A549 (cell line): ENCODE data around the gene TBC1D14. TPM values are rescaled to one million over a fixed set of nuclear protein-coding genes. Genes with fewer than 3 reads are reported as not detected.

ENCODE experiments used
- ATAC-seq, 2 experiments: fragments of 200-7000 bp in 1 of 2; fragments of >200 bp in 1 of 2; cut with Nextera tagmentation in 1 of 2; cut with Tn5 transposase in 1 of 2; 3 replicates each; pipeline versions ENCODE4 v1.8.0 to v1.9.1; 2018 to 2020; ENCODE audit warnings: mild to moderate bottlenecking in 1 of 2, moderate library complexity in 1 of 2
- CTCF ChIA-PET: fragments of 300-600 bp; sonication (Branson Sonifier 250); formaldehyde crosslinking; extraction: SDS; loops from one replicate; lab custom pipeline; 2021; ENCODE audit warnings: antibody characterized with exemption, inconsistent platforms; lab: Yijun Ruan, JAX
- POLR2A ChIA-PET: fragments of 350-600 bp; formaldehyde crosslinking; extraction: SDS; loops from one replicate; lab custom pipeline; 2021; ENCODE audit warnings: antibody characterized with exemption, inconsistent platforms; lab: Yijun Ruan, JAX
- DNase-seq, 2 experiments: peaks; one replicate each; pipeline versions ENCODE4 v3.0.0 to v3.0.0-alpha.2; 2011 to 2016; ENCODE audit warnings: low read depth in 1 of 2, low spot score in 1 of 2
- FAIRE-seq: peaks from 2 replicates; lab custom pipeline; 2011; peaks lifted over from hg19 to GRCh38; lab: Jason Lieb, UNC
- H3K27ac ChIP-seq, 2 experiments: fragments of >200 bp; sonication (Bioruptor Twin); formaldehyde crosslinking; 3 replicates each; pipeline ENCODE4 v1.5.1; 2016 to 2017
- H3K4me1 ChIP-seq: fragments of >200 bp; sonication (Bioruptor Twin); formaldehyde crosslinking; 3 replicates; pipeline ENCODE4 v1.6.1; 2016
- H3K4me2 ChIP-seq: fragments of >200 bp; sonication (Bioruptor Twin); formaldehyde crosslinking; 3 replicates; pipeline ENCODE4 v1.6.1; 2016
- H3K4me3 ChIP-seq: fragments of >200 bp; sonication (Bioruptor Twin); formaldehyde crosslinking; 3 replicates; pipeline ENCODE4 v1.5.1; 2016
- H3K9me3 ChIP-seq: fragments of >200 bp; sonication (Bioruptor Twin); formaldehyde crosslinking; 3 replicates; pipeline ENCODE4 v1.6.1; 2016
- CBX8 ChIP-seq: fragments of 200-600 bp; sonication (generic); IDR thresholded peaks from 2 replicates; pipeline ENCODE4 v1.6.1; 2016
- EHF ChIP-seq: fragments of 250-450 bp; sonication (Bioruptor Pico); IDR thresholded peaks from 2 replicates; pipeline ENCODE4 v1.5.0; 2020; ENCODE audit warnings: mild to moderate bottlenecking
- ELK1 ChIP-seq: fragments of 150-350 bp; IDR thresholded peaks from 2 replicates; pipeline ENCODE4 v1.6.1; 2014; ENCODE audit warnings: low read depth, mild to moderate bottlenecking, low read length
- ESRRA ChIP-seq: fragments of 150-350 bp; IDR thresholded peaks from 2 replicates; pipeline ENCODE4 v1.6.1; 2014; ENCODE audit warnings: mild to moderate bottlenecking, low read length, borderline replicate concordance
- FOSB ChIP-seq: fragments of 250-450 bp; sonication (Bioruptor Pico); IDR thresholded peaks from 2 replicates; pipeline ENCODE4 v1.5.0; 2020; ENCODE audit warnings: mild to moderate bottlenecking, moderate library complexity
- GATA3 ChIP-seq: IDR thresholded peaks from 2 replicates; pipeline ENCODE4 v1.6.1; 2012; ENCODE audit warnings: borderline replicate concordance
- HOXB13 ChIP-seq: fragments of 250-450 bp; sonication (Bioruptor Pico); IDR thresholded peaks from 2 replicates; pipeline ENCODE4 v1.5.0; 2020; ENCODE audit warnings: low read depth, mild to moderate bottlenecking, moderate library complexity
- HOXB5 ChIP-seq: fragments of 250-450 bp; sonication (Bioruptor Pico); IDR thresholded peaks from 2 replicates; pipeline ENCODE4 v1.5.0; 2020; ENCODE audit warnings: mild to moderate bottlenecking, moderate library complexity
- KDM1A ChIP-seq: fragments of 200-600 bp; sonication (generic); IDR thresholded peaks from 2 replicates; pipeline ENCODE4 v1.6.1; 2016; ENCODE audit warnings: low read depth, mild to moderate bottlenecking
- MYC ChIP-seq: IDR thresholded peaks from 2 replicates; pipeline ENCODE4 v1.6.1; 2012; ENCODE audit warnings: mild to moderate bottlenecking, inconsistent platforms, low read length, improper control_type of control experiment, borderline replicate concordance
- NFE2L2 ChIP-seq: fragments of 150-350 bp; conservative IDR thresholded peaks from 2 replicates; pipeline ENCODE4 v1.6.1; 2014; ENCODE audit warnings: low read length
- POLR2A ChIP-seq: IDR thresholded peaks from 2 replicates; pipeline ENCODE4 v1.6.1; 2012; ENCODE audit warnings: mild to moderate bottlenecking, low read length
- POLR2AphosphoS2 ChIP-seq: conservative IDR thresholded peaks from 2 replicates; pipeline ENCODE4 v1.6.1; 2012; ENCODE audit warnings: low read length, improper control_type of control experiment, inconsistent platforms
- RNF2 ChIP-seq: fragments of 200-600 bp; sonication (generic); IDR thresholded peaks from 2 replicates; pipeline ENCODE4 v1.6.1; 2016; ENCODE audit warnings: low read depth, mild to moderate bottlenecking, antibody characterized with exemption, moderate library complexity, borderline replicate concordance
- SMC3 ChIP-seq: fragments of >200 bp; sonication (Bioruptor Twin); formaldehyde crosslinking; IDR thresholded peaks from 3 replicates; pipeline ENCODE4 v1.6.1; 2018; ENCODE audit warnings: inconsistent platforms
- whole genome bisulfite sequencing: methylation state at CpG from one replicate; pipeline ENCODE4 v1.1.6; 2017; ENCODE audit errors: missing lambda C conversion rate; 5-methylcytosine and 5-hydroxymethylcytosine counted together
- polyA plus RNA-seq, 4 experiments: library from polyadenylated mRNA; depleted of rRNA in 3 of 4; stranded (reverse); fragments of >200 nt; fragmentation: RNase III in 1 of 4; extraction: RNeasy Plus Mini Kit Qiagen cat#74134 plus additional on column Dnase treatment in 1 of 4; gene quantifications; 2 replicates in 3 of 4; 3 replicates in 1 of 4; pipeline ENCODE4 v1.2.3, GENCODE V29; 2011 to 2017
- TF ChIP-seq, protein P1 (sequence below): fragments of >200 bp; sonication (Bioruptor Twin); formaldehyde crosslinking; IDR thresholded peaks from 3 replicates; pipeline ENCODE4 v1.5.1; 2016
- TF ChIP-seq, protein P2 (sequence below): fragments of 200-600 bp; sonication (generic); IDR thresholded peaks from 2 replicates; pipeline ENCODE4 v1.6.1; 2016; ENCODE audit warnings: antibody characterized with exemption, mild to moderate bottlenecking, moderate library complexity
- TF ChIP-seq, protein P3 (sequence below): IDR thresholded peaks from 2 replicates; pipeline ENCODE4 v1.6.1; 2012

Gene TBC1D14
- polyA plus RNA-seq, 2 of the 4 experiments (the other 2 are of a cell fraction): 30.2 to 39.0 TPM

GRCh38 chr4:6969826-6970800 lies 60.5 kb downstream of the TBC1D14 start:
- Histone ChIP-seq H3K27ac (no peak overlapping the region), H3K4me2 (no peak overlapping the region)
- no peak for ATAC-seq
- 92% methylated on average over 16 of the region's 18 CpGs for WGBS
- no peak for DNase-seq
- no peak for FAIRE-seq
- TF ChIP-seq, protein P1, sequence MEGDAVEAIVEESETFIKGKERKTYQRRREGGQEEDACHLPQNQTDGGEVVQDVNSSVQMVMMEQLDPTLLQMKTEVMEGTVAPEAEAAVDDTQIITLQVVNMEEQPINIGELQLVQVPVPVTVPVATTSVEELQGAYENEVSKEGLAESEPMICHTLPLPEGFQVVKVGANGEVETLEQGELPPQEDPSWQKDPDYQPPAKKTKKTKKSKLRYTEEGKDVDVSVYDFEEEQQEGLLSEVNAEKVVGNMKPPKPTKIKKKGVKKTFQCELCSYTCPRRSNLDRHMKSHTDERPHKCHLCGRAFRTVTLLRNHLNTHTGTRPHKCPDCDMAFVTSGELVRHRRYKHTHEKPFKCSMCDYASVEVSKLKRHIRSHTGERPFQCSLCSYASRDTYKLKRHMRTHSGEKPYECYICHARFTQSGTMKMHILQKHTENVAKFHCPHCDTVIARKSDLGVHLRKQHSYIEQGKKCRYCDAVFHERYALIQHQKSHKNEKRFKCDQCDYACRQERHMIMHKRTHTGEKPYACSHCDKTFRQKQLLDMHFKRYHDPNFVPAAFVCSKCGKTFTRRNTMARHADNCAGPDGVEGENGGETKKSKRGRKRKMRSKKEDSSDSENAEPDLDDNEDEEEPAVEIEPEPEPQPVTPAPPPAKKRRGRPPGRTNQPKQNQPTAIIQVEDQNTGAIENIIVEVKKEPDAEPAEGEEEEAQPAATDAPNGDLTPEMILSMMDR: no peak
- TF ChIP-seq, protein P2, sequence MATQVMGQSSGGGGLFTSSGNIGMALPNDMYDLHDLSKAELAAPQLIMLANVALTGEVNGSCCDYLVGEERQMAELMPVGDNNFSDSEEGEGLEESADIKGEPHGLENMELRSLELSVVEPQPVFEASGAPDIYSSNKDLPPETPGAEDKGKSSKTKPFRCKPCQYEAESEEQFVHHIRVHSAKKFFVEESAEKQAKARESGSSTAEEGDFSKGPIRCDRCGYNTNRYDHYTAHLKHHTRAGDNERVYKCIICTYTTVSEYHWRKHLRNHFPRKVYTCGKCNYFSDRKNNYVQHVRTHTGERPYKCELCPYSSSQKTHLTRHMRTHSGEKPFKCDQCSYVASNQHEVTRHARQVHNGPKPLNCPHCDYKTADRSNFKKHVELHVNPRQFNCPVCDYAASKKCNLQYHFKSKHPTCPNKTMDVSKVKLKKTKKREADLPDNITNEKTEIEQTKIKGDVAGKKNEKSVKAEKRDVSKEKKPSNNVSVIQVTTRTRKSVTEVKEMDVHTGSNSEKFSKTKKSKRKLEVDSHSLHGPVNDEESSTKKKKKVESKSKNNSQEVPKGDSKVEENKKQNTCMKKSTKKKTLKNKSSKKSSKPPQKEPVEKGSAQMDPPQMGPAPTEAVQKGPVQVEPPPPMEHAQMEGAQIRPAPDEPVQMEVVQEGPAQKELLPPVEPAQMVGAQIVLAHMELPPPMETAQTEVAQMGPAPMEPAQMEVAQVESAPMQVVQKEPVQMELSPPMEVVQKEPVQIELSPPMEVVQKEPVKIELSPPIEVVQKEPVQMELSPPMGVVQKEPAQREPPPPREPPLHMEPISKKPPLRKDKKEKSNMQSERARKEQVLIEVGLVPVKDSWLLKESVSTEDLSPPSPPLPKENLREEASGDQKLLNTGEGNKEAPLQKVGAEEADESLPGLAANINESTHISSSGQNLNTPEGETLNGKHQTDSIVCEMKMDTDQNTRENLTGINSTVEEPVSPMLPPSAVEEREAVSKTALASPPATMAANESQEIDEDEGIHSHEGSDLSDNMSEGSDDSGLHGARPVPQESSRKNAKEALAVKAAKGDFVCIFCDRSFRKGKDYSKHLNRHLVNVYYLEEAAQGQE: no peak
- TF ChIP-seq HOXB5 (CRISPR knock-in tag): no peak
- TF ChIP-seq, all 56 proteins: peak for 0
- Histone ChIP-seq H3K4me3 (no peak overlapping the region), H3K4me1 (peaks cover 6% of the 10 kb centered on the region; the same call in 2 of the 3 replicates), H3K9me3 (no peaks in the 10 kb centered on the region)
- POLR2A ChIA-PET: interaction anchor here (2.1 kb wide), 1 partner anchor 97 kb away, joined by 6 read pairs; the partner anchor contains the start of gene GRPEL1
- CTCF ChIA-PET: interaction anchor here (2.0 to 2.5 kb wide), 2 partner anchors 101 to 112 kb away, joined by 4 to 8 read pairs; no protein-coding TSS in a partner anchor

DNA sequence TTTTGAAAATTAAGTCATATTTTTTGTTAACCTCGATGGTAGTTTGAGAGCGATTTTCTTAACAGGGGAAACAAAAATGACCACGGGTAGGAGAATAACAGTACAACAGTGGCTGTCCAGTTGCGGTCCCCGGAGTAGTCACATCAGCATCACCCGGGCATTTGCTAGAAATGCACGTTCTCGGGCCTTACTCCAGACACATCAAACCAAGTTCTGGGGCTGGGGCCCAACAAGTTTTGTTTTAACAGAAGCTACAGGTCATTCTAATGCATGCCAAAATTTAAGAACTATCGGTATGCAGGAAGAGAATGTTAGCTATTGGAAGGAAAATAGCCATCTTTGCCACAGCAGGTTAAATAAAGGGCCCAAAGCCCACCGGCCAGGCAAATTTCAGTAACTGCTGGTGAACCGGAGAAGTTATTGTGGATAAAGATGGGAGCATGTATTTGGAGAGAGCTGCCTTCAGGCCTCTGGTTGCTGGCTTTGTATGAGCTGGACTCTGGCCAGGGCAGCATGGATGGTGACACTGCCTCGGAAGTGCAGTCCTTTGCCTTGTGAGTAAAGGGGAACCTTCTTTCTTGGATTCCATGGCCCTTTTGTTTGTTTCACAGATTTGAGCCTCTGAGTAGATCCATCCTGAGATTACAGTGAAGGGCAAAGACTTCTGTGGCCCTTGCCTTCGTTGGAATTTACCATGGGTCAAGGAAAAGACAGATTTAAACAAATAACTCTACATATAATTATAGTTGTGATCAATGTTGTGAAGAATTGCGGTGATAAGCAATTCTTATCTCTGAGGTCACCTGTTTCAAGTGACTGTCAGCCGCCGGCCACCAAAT lies 62.1 kb downstream of the TBC1D14 start:
- no peak overlapping the region for H3K27ac ChIP-seq
- H3K9me3 ChIP-seq: no peaks in the 10 kb centered on the region
- ATAC-seq: no peak
- ChIA-PET CTCF (interaction anchor here (0.6 to 3.6 kb wide), 5 partner anchors 19 to 110 kb away, joined by 3 to 11 read pairs (median 4); no protein-coding TSS in a partner anchor), POLR2A (interaction anchor here (2.1 kb wide), 1 partner anchor 96 kb away, joined by 6 read pairs; the partner anchor contains the start of gene GRPEL1)
- TF ChIP-seq KDM1A: no peak
- no peak for TF ChIP-seq SMC3
- no peak for TF ChIP-seq HOXB13
- no peak for TF ChIP-seq GATA3
- no peak for TF ChIP-seq ESRRA
- TF ChIP-seq EHF (CRISPR knock-in tag): no peak
- TF ChIP-seq MYC: no peak
- no peak for TF ChIP-seq NFE2L2
- no peak for TF ChIP-seq POLR2AphosphoS2
- no peak for TF ChIP-seq POLR2A
- TF ChIP-seq FOSB: no peak
- TF ChIP-seq, protein P3, sequence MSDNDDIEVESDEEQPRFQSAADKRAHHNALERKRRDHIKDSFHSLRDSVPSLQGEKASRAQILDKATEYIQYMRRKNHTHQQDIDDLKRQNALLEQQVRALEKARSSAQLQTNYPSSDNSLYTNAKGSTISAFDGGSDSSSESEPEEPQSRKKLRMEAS: no peak
- TF ChIP-seq ELK1: no peak
- TF ChIP-seq CBX8: no peak
- no peak for TF ChIP-seq RNF2
- no peak for FAIRE-seq
- WGBS: 93% methylated on average over 15 of the region's 16 CpGs
- no peak for DNase-seq
- peaks cover 6% of the 10 kb centered on the region; the same call in 2 of the 3 replicates for H3K4me1 ChIP-seq
- no peak overlapping the region for H3K4me2 ChIP-seq
- no peak overlapping the region for H3K4me3 ChIP-seq
